Measurements from ENCODE around the gene CNOT8. TPM values are rescaled to one million over a fixed set of nuclear protein-coding genes. Genes with fewer than 3 reads are reported as not detected.

The CNOT8 gene
- total and polyA plus RNA-seq, 7 experiments from 2014 or later: 79.8 to 198 (median 104) TPM

DNA sequence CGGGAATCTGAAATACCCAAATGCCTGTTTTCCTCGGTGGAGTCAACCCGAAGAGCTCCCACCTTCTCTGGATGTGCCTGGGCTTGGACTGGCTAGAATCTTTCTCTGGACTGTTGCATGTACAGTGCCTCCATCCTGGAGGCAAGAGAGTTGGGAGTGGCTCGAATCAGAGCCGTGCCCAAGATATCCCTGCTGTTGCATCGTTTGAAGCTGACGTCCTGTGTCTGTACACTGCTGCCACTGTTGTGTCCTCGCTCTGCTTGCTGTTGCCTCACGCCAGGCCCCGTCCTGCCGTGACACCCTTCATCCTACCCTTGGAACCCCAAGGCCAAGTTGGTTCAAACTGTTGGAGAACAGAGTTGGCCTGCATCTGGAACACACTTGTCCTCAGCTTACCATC lies 43.4 kb upstream of the CNOT8 start:
- Mint-ChIP-seq H3K36me3 (peaks cover 21 to 49% (median 29%) of the 10 kb centered on the region in 5 donors), H3K4me3 (peak overlapping the region in 3 of 10 donors; percentile 3 to 24 (median 8)), H3K9me3 (no peaks in the 10 kb centered on the region), H3K27ac (peak overlapping the region; percentile 31 to 88 (median 71)), H3K4me1 (peaks cover 21 to 57% (median 42%) of the 10 kb centered on the region in 7 donors), H3K27me3 (no peaks in the 10 kb centered on the region)
- CTCF ChIA-PET: no interaction called here
- Histone ChIP-seq H3K4me1 (ENCODE audit: control insufficient read depth in 2 of 2, insufficient read depth in 2 of 2, low read length in 2 of 2) (peaks cover 15 to 18% of the 10 kb centered on the region in 2 donors), H3K36me3 (ENCODE audit: control insufficient read depth in 2 of 3, insufficient read depth in 3 of 3, low read length in 3 of 3) (peaks cover 0 to 58% (median 8%) of the 10 kb centered on the region in 3 experiments), H3K27ac (ENCODE audit: low read depth, low read length) (no peak overlapping the region), H3K4me3 (ENCODE audit: low read length) (no peak overlapping the region), H3K9me3 (ENCODE audit: control insufficient read depth in 2 of 3, low read length in 3 of 3) (no peaks in the 10 kb centered on the region), H3K27me3 (ENCODE audit: control insufficient read depth in 2 of 2, insufficient read depth in 2 of 2, low read length in 2 of 2) (no peaks in the 10 kb centered on the region)
- no peak for DNase-seq
- intact Hi-C loops (cut with micrococcal nuclease): no loop called here
- POLR2A ChIA-PET: interaction anchor here (1.2 kb wide), 1 partner anchor 142 kb away, joined by 3 read pairs; no protein-coding TSS in a partner anchor
- no peak for ATAC-seq

DNA sequence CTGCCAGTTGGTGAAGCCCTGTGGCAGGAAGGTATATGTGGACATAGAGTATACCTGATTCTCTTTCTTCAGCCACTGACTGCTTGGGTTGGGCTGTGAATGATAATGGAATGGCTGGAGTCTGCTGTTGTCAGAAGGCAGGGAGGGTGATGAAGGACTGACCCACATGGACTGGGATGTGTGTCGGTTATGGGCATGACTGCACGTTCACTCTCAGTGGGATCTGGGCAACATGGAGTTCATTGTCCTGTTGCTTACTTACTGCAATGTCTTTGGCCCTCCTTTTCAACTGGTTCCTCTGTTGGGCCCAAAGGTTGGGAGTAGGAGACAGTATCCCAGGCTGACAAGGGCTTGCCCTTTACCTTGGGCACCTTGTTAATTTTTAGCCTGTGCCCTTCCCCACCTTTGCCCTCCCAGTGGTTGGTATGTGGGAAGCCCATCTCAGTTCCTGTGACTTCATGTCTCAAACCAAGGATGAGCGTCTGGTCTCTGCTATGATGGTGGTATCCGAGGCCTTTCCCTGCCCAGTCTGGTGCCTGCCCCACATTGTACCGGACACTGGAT lies 42.7 kb upstream of the CNOT8 start:
- peaks cover 21 to 49% (median 29%) of the 10 kb centered on the region in 5 donors for H3K36me3 Mint-ChIP-seq
- ATAC-seq (no peak), DNase-seq (no peak)
- peaks cover 24 to 61% (median 42%) of the 10 kb centered on the region in 7 donors for H3K4me1 Mint-ChIP-seq
- no peak overlapping the region for H3K4me3 ChIP-seq (ENCODE audit: low read length)
- peaks cover 0 to 55% (median 8%) of the 10 kb centered on the region in 3 experiments for H3K36me3 ChIP-seq (ENCODE audit: control insufficient read depth in 2 of 3, insufficient read depth in 3 of 3, low read length in 3 of 3)
- no peaks in the 10 kb centered on the region for H3K27me3 ChIP-seq (ENCODE audit: control insufficient read depth in 2 of 2, insufficient read depth in 2 of 2, low read length in 2 of 2)
- peak overlapping the region; percentile 41 to 88 (median 73) for H3K27ac Mint-ChIP-seq
- no peak overlapping the region for H3K27ac ChIP-seq (ENCODE audit: low read depth, low read length)
- no peaks in the 10 kb centered on the region for H3K9me3 ChIP-seq (ENCODE audit: control insufficient read depth in 2 of 3, low read length in 3 of 3)
- peaks cover 15 to 18% of the 10 kb centered on the region in 2 donors for H3K4me1 ChIP-seq (ENCODE audit: control insufficient read depth in 2 of 2, insufficient read depth in 2 of 2, low read length in 2 of 2)
- ChIA-PET CTCF (no interaction called here), POLR2A (no interaction called here)
- H3K9me3 Mint-ChIP-seq: no peaks in the 10 kb centered on the region
- H3K4me3 Mint-ChIP-seq: peak overlapping the region in 1 of 10 donors; percentile 51
- H3K27me3 Mint-ChIP-seq: no peaks in the 10 kb centered on the region
- intact Hi-C loops (cut with micrococcal nuclease): no loop called here

- no peak overlapping the region for H3K4me3 Mint-ChIP-seq
- no peaks in the 10 kb centered on the region for H3K27me3 Mint-ChIP-seq
- Histone ChIP-seq H3K4me3 (ENCODE audit: low read length) (no peak overlapping the region), H3K27me3 (ENCODE audit: control insufficient read depth in 2 of 2, insufficient read depth in 2 of 2, low read length in 2 of 2) (no peaks in the 10 kb centered on the region), H3K4me1 (ENCODE audit: control insufficient read depth in 2 of 2, insufficient read depth in 2 of 2, low read length in 2 of 2) (peaks cover 14 to 15% of the 10 kb centered on the region in 2 donors), H3K27ac (ENCODE audit: low read depth, low read length) (no peak overlapping the region), H3K9me3 (ENCODE audit: control insufficient read depth in 2 of 3, low read length in 3 of 3) (no peaks in the 10 kb centered on the region), H3K36me3 (ENCODE audit: control insufficient read depth in 2 of 3, insufficient read depth in 3 of 3, low read length in 3 of 3) (peaks cover 0 to 42% (median 0%) of the 10 kb centered on the region in 3 experiments)
- H3K9me3 Mint-ChIP-seq: no peaks in the 10 kb centered on the region
- H3K27ac Mint-ChIP-seq: peak overlapping the region in 6 of 9 donors; percentile 22 to 84 (median 68)
- peaks cover 24 to 64% (median 38%) of the 10 kb centered on the region in 7 donors for H3K4me1 Mint-ChIP-seq
- no peak for ATAC-seq
- ChIA-PET CTCF (no interaction called here), POLR2A (no interaction called here)
- intact Hi-C loops (cut with micrococcal nuclease): no loop called here
- peaks cover 17 to 46% (median 29%) of the 10 kb centered on the region in 5 donors for H3K36me3 Mint-ChIP-seq
- no peak for DNase-seq
Measured at GRCh38 chr5:154816891-154817492, 41.4 kb upstream of the CNOT8 start.

GRCh38 chr5:154817815-154818214 lies 40.6 kb upstream of the CNOT8 start:
- H3K27me3 Mint-ChIP-seq: no peaks in the 10 kb centered on the region
- ChIA-PET CTCF (no interaction called here), POLR2A (no interaction called here)
- Histone ChIP-seq H3K4me3 (ENCODE audit: low read length) (no peak overlapping the region), H3K36me3 (ENCODE audit: control insufficient read depth in 2 of 3, insufficient read depth in 3 of 3, low read length in 3 of 3) (peaks cover 0 to 38% (median 0%) of the 10 kb centered on the region in 3 experiments), H3K27me3 (ENCODE audit: control insufficient read depth in 2 of 2, insufficient read depth in 2 of 2, low read length in 2 of 2) (no peaks in the 10 kb centered on the region), H3K4me1 (ENCODE audit: control insufficient read depth in 2 of 2, insufficient read depth in 2 of 2, low read length in 2 of 2) (peaks cover 9 to 13% of the 10 kb centered on the region in 2 donors), H3K9me3 (ENCODE audit: control insufficient read depth in 2 of 3, low read length in 3 of 3) (no peaks in the 10 kb centered on the region), H3K27ac (ENCODE audit: low read depth, low read length) (no peak overlapping the region)
- H3K9me3 Mint-ChIP-seq: no peaks in the 10 kb centered on the region
- H3K4me3 Mint-ChIP-seq: no peak overlapping the region
- H3K4me1 Mint-ChIP-seq: peaks cover 20 to 55% (median 31%) of the 10 kb centered on the region in 7 donors
- peaks cover 15 to 42% (median 25%) of the 10 kb centered on the region in 5 donors for H3K36me3 Mint-ChIP-seq
- no peak for ATAC-seq
- intact Hi-C loops (cut with micrococcal nuclease): no loop called here
- peak overlapping the region in 7 of 9 donors; percentile 10 to 84 (median 42) for H3K27ac Mint-ChIP-seq
- DNase-seq: no peak

DNA sequence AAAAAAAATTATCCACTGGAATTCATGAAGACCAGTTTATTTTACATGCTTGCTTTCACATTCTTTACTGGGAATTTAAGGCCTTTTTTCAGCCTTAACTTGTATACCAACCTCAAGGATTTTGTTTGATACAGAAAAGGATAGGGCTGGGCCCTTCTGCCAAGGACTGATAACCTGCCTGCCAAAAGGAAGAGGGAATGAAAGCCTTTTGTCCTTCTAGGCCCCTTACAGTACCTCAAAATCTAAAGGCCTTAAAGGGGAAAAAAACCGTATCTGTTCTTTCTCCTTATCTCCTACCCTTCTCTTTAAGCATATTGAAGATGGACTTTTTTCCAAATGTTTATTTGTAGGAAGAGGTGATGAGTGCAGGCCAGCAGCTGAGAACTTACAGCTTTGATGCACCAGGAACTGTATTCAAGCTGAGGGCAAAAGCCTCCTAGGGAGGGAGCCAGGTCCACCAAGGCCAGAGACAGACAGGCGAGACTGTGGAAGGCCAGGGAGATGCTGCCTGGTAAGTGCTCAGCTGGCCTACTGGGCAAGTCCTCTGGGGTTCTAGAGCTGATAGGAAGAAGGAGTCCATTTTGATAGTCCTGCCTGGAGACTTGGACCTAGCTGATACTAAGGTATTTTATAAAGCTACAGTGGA lies 39.8 kb upstream of the CNOT8 start:
- ChIA-PET CTCF (no interaction called here), POLR2A (no interaction called here)
- H3K27ac ChIP-seq (ENCODE audit: low read depth, low read length): no peak overlapping the region
- H3K4me1 ChIP-seq (ENCODE audit: control insufficient read depth in 2 of 2, insufficient read depth in 2 of 2, low read length in 2 of 2): peaks cover 2 to 5% of the 10 kb centered on the region in 2 donors
- Mint-ChIP-seq H3K4me1 (peaks cover 12 to 48% (median 23%) of the 10 kb centered on the region in 7 donors), H3K36me3 (peaks cover 15 to 43% (median 28%) of the 10 kb centered on the region in 5 donors), H3K9me3 (no peaks in the 10 kb centered on the region), H3K4me3 (no peak overlapping the region), H3K27ac (peak overlapping the region; percentile 14 to 88 (median 58)), H3K27me3 (no peaks in the 10 kb centered on the region)
- DNase-seq (no peak), ATAC-seq (no peak)
- peaks cover 0 to 40% (median 0%) of the 10 kb centered on the region in 3 experiments for H3K36me3 ChIP-seq (ENCODE audit: control insufficient read depth in 2 of 3, insufficient read depth in 3 of 3, low read length in 3 of 3)
- H3K27me3 ChIP-seq (ENCODE audit: control insufficient read depth in 2 of 2, insufficient read depth in 2 of 2, low read length in 2 of 2): no peaks in the 10 kb centered on the region
- intact Hi-C loops (cut with micrococcal nuclease): no loop called here
- H3K4me3 ChIP-seq (ENCODE audit: low read length): no peak overlapping the region
- H3K9me3 ChIP-seq (ENCODE audit: control insufficient read depth in 2 of 3, low read length in 3 of 3): no peaks in the 10 kb centered on the region

- H3K4me1 ChIP-seq (ENCODE audit: control insufficient read depth in 2 of 2, insufficient read depth in 2 of 2, low read length in 2 of 2): no peaks in the 10 kb centered on the region
- intact Hi-C loops (cut with micrococcal nuclease): no loop called here
- peaks cover 0 to 40% (median 0%) of the 10 kb centered on the region in 3 experiments for H3K36me3 ChIP-seq (ENCODE audit: control insufficient read depth in 2 of 3, insufficient read depth in 3 of 3, low read length in 3 of 3)
- DNase-seq: no peak
- POLR2A ChIA-PET: interaction anchor here (1.8 kb wide), 1 partner anchor 10 kb away, joined by 11 read pairs; no protein-coding TSS in a partner anchor
- Mint-ChIP-seq H3K36me3 (peaks cover 15 to 41% (median 26%) of the 10 kb centered on the region in 5 donors), H3K4me3 (no peak overlapping the region), H3K27ac (peak overlapping the region in 5 of 9 donors; percentile 5 to 84 (median 55)), H3K4me1 (peaks cover 9 to 42% (median 17%) of the 10 kb centered on the region in 7 donors), H3K9me3 (no peaks in the 10 kb centered on the region), H3K27me3 (no peaks in the 10 kb centered on the region)
- no peaks in the 10 kb centered on the region for H3K27me3 ChIP-seq (ENCODE audit: control insufficient read depth in 2 of 2, insufficient read depth in 2 of 2, low read length in 2 of 2)
- no peak overlapping the region for H3K27ac ChIP-seq (ENCODE audit: low read depth, low read length)
- H3K4me3 ChIP-seq (ENCODE audit: low read length): no peak overlapping the region
- CTCF ChIA-PET: no interaction called here
- no peaks in the 10 kb centered on the region for H3K9me3 ChIP-seq (ENCODE audit: control insufficient read depth in 2 of 3, low read length in 3 of 3)
- ATAC-seq: no peak
Measured at GRCh38 chr5:154819546-154819945, 38.9 kb upstream of the CNOT8 start.
